ENCODE measurements around the gene UMAD1.

DNA sequence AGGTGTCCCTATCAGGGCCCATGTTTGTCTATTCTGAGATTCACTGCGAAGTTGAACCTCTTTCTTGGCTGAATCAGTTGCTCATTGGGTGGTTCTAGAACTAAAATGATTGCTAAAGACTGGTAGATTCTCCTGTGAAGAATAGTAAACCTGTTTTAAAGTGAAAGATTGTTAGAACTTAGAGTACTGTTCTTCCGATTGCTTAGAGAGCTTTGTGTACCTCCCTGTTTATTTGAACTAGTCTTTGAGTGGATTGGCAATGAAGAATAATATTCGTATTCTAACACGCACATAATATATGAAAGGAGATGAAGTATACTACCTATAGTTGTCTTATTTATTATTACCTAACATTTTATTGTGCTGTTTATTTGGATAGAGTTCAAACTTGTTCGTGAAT, 202.7 kb downstream of the UMAD1 start:
- TF ChIP-seq, protein P1, sequence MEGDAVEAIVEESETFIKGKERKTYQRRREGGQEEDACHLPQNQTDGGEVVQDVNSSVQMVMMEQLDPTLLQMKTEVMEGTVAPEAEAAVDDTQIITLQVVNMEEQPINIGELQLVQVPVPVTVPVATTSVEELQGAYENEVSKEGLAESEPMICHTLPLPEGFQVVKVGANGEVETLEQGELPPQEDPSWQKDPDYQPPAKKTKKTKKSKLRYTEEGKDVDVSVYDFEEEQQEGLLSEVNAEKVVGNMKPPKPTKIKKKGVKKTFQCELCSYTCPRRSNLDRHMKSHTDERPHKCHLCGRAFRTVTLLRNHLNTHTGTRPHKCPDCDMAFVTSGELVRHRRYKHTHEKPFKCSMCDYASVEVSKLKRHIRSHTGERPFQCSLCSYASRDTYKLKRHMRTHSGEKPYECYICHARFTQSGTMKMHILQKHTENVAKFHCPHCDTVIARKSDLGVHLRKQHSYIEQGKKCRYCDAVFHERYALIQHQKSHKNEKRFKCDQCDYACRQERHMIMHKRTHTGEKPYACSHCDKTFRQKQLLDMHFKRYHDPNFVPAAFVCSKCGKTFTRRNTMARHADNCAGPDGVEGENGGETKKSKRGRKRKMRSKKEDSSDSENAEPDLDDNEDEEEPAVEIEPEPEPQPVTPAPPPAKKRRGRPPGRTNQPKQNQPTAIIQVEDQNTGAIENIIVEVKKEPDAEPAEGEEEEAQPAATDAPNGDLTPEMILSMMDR (IDR thresholded peaks at IDR 0.05; ENCODE audit: borderline replicate concordance, extremely low read depth, low read length, poor library complexity, severe bottlenecking): no peak
- TF ChIP-seq EZH2 (IDR thresholded peaks at IDR 0.05; ENCODE audit: borderline replicate concordance, low read depth, low read length, severe bottlenecking): no peak

All from DND-41 (cell line).